ENCODE measurements around the gene NUP160.
"Not testable (repeated sequence)": the region's sequence is repeated elsewhere in the genome, so short reads cannot be mapped to it uniquely, and the experiment has no call there.

NUP160 gene

GRCh38 chr11:47889714-47890441 lies 41.7 kb upstream of the NUP160 start:
- no peak for DNase-seq (ENCODE audit: extremely low spot score)
- TF ChIP-seq CTCF (IDR thresholded peaks at IDR 0.05; ENCODE audit: control extremely low read depth, extremely low read depth, low read depth, missing control alignments) = no peak
- CTCF ChIA-PET = interaction anchor here (1.1 to 1.7 kb wide), 2 partner anchors 10 to 18 kb away, joined by 3 to 4 read pairs; no protein-coding TSS in a partner anchor
- POLR2A ChIA-PET = no interaction called here

- no peak for TF ChIP-seq CTCF (IDR thresholded peaks at IDR 0.05; ENCODE audit: control extremely low read depth, extremely low read depth, low read depth, missing control alignments)
- POLR2A ChIA-PET = no interaction called here
- CTCF ChIA-PET = interaction anchor here (0.9 to 1.1 kb wide), 2 partner anchors 9 to 14 kb away, joined by 3 to 4 read pairs; no protein-coding TSS in a partner anchor
- DNase-seq (ENCODE audit: extremely low spot score) = no peak
Measured at GRCh38 chr11:47887910-47888569, 39.9 kb upstream of the NUP160 start.

- no peak for DNase-seq (ENCODE audit: extremely low spot score)
- CTCF ChIA-PET = interaction anchor here (1.2 to 1.4 kb wide), 2 partner anchors 19 to 48 kb away, joined by 3 to 4 read pairs; no protein-coding TSS in a partner anchor
- POLR2A ChIA-PET = no interaction called here
- TF ChIP-seq CTCF (IDR thresholded peaks at IDR 0.05; ENCODE audit: control extremely low read depth, extremely low read depth, low read depth, missing control alignments) = no peak
Measured at GRCh38 chr11:47886096-47886495, 37.9 kb upstream of the NUP160 start.

GRCh38 chr11:47882437-47882836 lies 34.3 kb upstream of the NUP160 start:
- POLR2A ChIA-PET; DNase-seq (ENCODE audit: extremely low spot score); CTCF ChIA-PET: not testable (repeated sequence)

- CTCF ChIA-PET = interaction anchor here (0.9 to 1.0 kb wide), 2 partner anchors 11 to 28 kb away, joined by 3 read pairs; no protein-coding TSS in a partner anchor
- no peak for DNase-seq (ENCODE audit: extremely low spot score)
- no peak for TF ChIP-seq CTCF (IDR thresholded peaks at IDR 0.05; ENCODE audit: control extremely low read depth, extremely low read depth, low read depth, missing control alignments)
- POLR2A ChIA-PET = no interaction called here
Measured at GRCh38 chr11:47881145-47881544, 33.0 kb upstream of the NUP160 start.

GRCh38 chr11:47879259-47880158 lies 31.4 kb upstream of the NUP160 start:
- no peak for DNase-seq (ENCODE audit: extremely low spot score)
- ChIA-PET POLR2A (interaction anchor here (0.6 kb wide), 1 partner anchor 11 kb away, joined by 5 read pairs; no protein-coding TSS in a partner anchor), CTCF (interaction anchor here (0.7 to 1.6 kb wide), 4 partner anchors 8 to 11 kb away, joined by 3 to 4 read pairs (median 4); no protein-coding TSS in a partner anchor)
- no peak for TF ChIP-seq CTCF (IDR thresholded peaks at IDR 0.05; ENCODE audit: control extremely low read depth, extremely low read depth, low read depth, missing control alignments)

- CTCF ChIA-PET; POLR2A ChIA-PET; DNase-seq (ENCODE audit: extremely low spot score): not testable (repeated sequence)
Measured at GRCh38 chr11:47875858-47876257, 27.7 kb upstream of the NUP160 start.
